Naive B cell (primary cell): Measurements from ENCODE around the gene CTIF. TPM values are rescaled to one million over a fixed set of nuclear protein-coding genes. Genes with fewer than 3 reads are reported as not detected.

Experiments used
- ATAC-seq, 2 donors: fragments of 150-1000 bp; cut with Tn5 transposase; 2 replicates each; pipeline ENCODE4 v1.10.0; 2021; ENCODE audit warnings: low read depth in 2 of 2, mild to moderate bottlenecking in 2 of 2, moderate library complexity in 2 of 2
- DNase-seq: peaks from one replicate; pipeline ENCODE4 v3.0.0; 2022
- H3K27ac Mint-ChIP-seq, 6 donors: one replicate each; pipeline ENCODE4 v1.8.0; 2020 to 2022; ENCODE audit warnings: mild to moderate bottlenecking in 6 of 6, mixed read lengths in 6 of 6, moderate library complexity in 5 of 6, inconsistent platforms in 2 of 6
- H3K27me3 Mint-ChIP-seq, 3 donors: one replicate each; pipeline ENCODE4 v1.8.0; 2021 to 2022; ENCODE audit warnings: mixed read lengths in 3 of 3, mild to moderate bottlenecking in 1 of 3
- H3K36me3 Mint-ChIP-seq, 2 donors: one replicate each; pipeline ENCODE4 v1.8.0; 2020 to 2022; ENCODE audit warnings: mixed read lengths in 2 of 2, inconsistent platforms in 1 of 2, mild to moderate bottlenecking in 1 of 2
- H3K4me1 Mint-ChIP-seq, 3 donors: one replicate each; pipeline ENCODE4 v1.8.0; 2020 to 2022; ENCODE audit warnings: mixed read lengths in 3 of 3, inconsistent platforms in 1 of 3, mild to moderate bottlenecking in 1 of 3, moderate library complexity in 1 of 3
- H3K4me3 Mint-ChIP-seq, 8 donors: one replicate each; pipeline ENCODE4 v1.8.0; 2020 to 2022; ENCODE audit warnings: mild to moderate bottlenecking in 8 of 8, mixed read lengths in 8 of 8, moderate library complexity in 8 of 8, inconsistent platforms in 2 of 8
- H3K9me3 Mint-ChIP-seq, 7 donors: one replicate each; pipeline ENCODE4 v1.8.0; 2020 to 2022; ENCODE audit warnings: mixed read lengths in 7 of 7, mild to moderate bottlenecking in 5 of 7, inconsistent platforms in 2 of 7, moderate library complexity in 1 of 7
- polyA plus RNA-seq, 6 donors: library from polyadenylated mRNA; unstranded; fragments of 300-500 nt; fragmentation: Illumina TruSeq; gene quantifications; one replicate each; pipeline ENCODE4 v1.2.3, GENCODE V29; 2021; ENCODE audit warnings: low read depth in 6 of 6

CTIF gene
- polyA plus RNA-seq, 6 donors from 2014 or later = 0.29 to 1.1 (median 0.66) TPM; not detected in 2

GRCh38 chr18:48718251-48718959 is 179.6 kb downstream of the CTIF start:
- Mint-ChIP-seq H3K36me3 (peaks cover 9 to 15% of the 10 kb centered on the region in 2 donors), H3K27ac (no peak overlapping the region), H3K4me1 (peaks cover 6 to 11% (median 8%) of the 10 kb centered on the region in 3 donors), H3K27me3 (no peaks in the 10 kb centered on the region), H3K9me3 (no peaks in the 10 kb centered on the region), H3K4me3 (peak overlapping the region in 1 of 8 donors; percentile 1)
- DNase-seq (no peak), ATAC-seq (no peak)

- H3K27me3 Mint-ChIP-seq = no peaks in the 10 kb centered on the region
- peaks cover 6 to 15% of the 10 kb centered on the region in 2 donors for H3K36me3 Mint-ChIP-seq
- no peak overlapping the region for H3K4me3 Mint-ChIP-seq
- ATAC-seq (no peak), DNase-seq (no peak)
- H3K4me1 Mint-ChIP-seq = peaks cover 6 to 11% (median 8%) of the 10 kb centered on the region in 3 donors
- H3K9me3 Mint-ChIP-seq = no peaks in the 10 kb centered on the region
- H3K27ac Mint-ChIP-seq = no peak overlapping the region
Measured at GRCh38 chr18:48719388-48719787, 180.6 kb downstream of the CTIF start.

- ATAC-seq (no peak), DNase-seq (no peak)
- H3K27me3 Mint-ChIP-seq = no peaks in the 10 kb centered on the region
- H3K27ac Mint-ChIP-seq = no peak overlapping the region
- peaks cover 6 to 11% (median 8%) of the 10 kb centered on the region in 3 donors for H3K4me1 Mint-ChIP-seq
- H3K4me3 Mint-ChIP-seq = no peak overlapping the region
- H3K36me3 Mint-ChIP-seq = peaks cover 6 to 15% of the 10 kb centered on the region in 2 donors
- no peaks in the 10 kb centered on the region for H3K9me3 Mint-ChIP-seq
Measured at GRCh38 chr18:48719974-48720654, 181.3 kb downstream of the CTIF start.

GRCh38 chr18:48720655-48721025 is 181.8 kb downstream of the CTIF start:
- DNase-seq (no peak), ATAC-seq (no peak)
- no peak overlapping the region for H3K4me3 Mint-ChIP-seq
- H3K4me1 Mint-ChIP-seq = peaks cover 2 to 6% (median 4%) of the 10 kb centered on the region in 3 donors
- no peaks in the 10 kb centered on the region for H3K9me3 Mint-ChIP-seq
- peaks cover 6 to 15% of the 10 kb centered on the region in 2 donors for H3K36me3 Mint-ChIP-seq
- H3K27me3 Mint-ChIP-seq = no peaks in the 10 kb centered on the region
- peak overlapping the region in 1 of 6 donors; percentile 10 for H3K27ac Mint-ChIP-seq

- DNase-seq (no peak), ATAC-seq (no peak)
- H3K27ac Mint-ChIP-seq = peak overlapping the region in 1 of 6 donors; percentile 28
- H3K27me3 Mint-ChIP-seq = no peaks in the 10 kb centered on the region
- H3K4me3 Mint-ChIP-seq = no peak overlapping the region
- H3K36me3 Mint-ChIP-seq = peaks cover 6 to 15% of the 10 kb centered on the region in 2 donors
- no peaks in the 10 kb centered on the region for H3K4me1 Mint-ChIP-seq
- H3K9me3 Mint-ChIP-seq = no peaks in the 10 kb centered on the region
Measured at GRCh38 chr18:48721312-48721711, 182.5 kb downstream of the CTIF start.

GRCh38 chr18:48723016-48723415 is 184.2 kb downstream of the CTIF start:
- no peak for ATAC-seq
- H3K27ac Mint-ChIP-seq = no peak overlapping the region
- H3K27me3 Mint-ChIP-seq = no peaks in the 10 kb centered on the region
- no peaks in the 10 kb centered on the region for H3K4me1 Mint-ChIP-seq
- no peak for DNase-seq
- no peaks in the 10 kb centered on the region for H3K9me3 Mint-ChIP-seq
- H3K36me3 Mint-ChIP-seq = peaks cover 4 to 12% of the 10 kb centered on the region in 2 donors
- peak overlapping the region in 1 of 8 donors; percentile 20 for H3K4me3 Mint-ChIP-seq

- no peaks in the 10 kb centered on the region for H3K4me1 Mint-ChIP-seq
- no peak overlapping the region for H3K27ac Mint-ChIP-seq
- ATAC-seq (no peak), DNase-seq (no peak)
- H3K36me3 Mint-ChIP-seq = peaks cover 0 to 4% of the 10 kb centered on the region in 2 donors
- no peaks in the 10 kb centered on the region for H3K27me3 Mint-ChIP-seq
- no peaks in the 10 kb centered on the region for H3K9me3 Mint-ChIP-seq
- H3K4me3 Mint-ChIP-seq = no peak overlapping the region
Measured at GRCh38 chr18:48723837-48724236, 185.0 kb downstream of the CTIF start.

GRCh38 chr18:48724442-48724841 is 185.6 kb downstream of the CTIF start:
- no peaks in the 10 kb centered on the region for H3K27me3 Mint-ChIP-seq
- H3K36me3 Mint-ChIP-seq = no peaks in the 10 kb centered on the region
- no peak overlapping the region for H3K4me3 Mint-ChIP-seq
- no peak for ATAC-seq
- DNase-seq = no peak
- no peaks in the 10 kb centered on the region for H3K4me1 Mint-ChIP-seq
- no peak overlapping the region for H3K27ac Mint-ChIP-seq
- H3K9me3 Mint-ChIP-seq = no peaks in the 10 kb centered on the region

GRCh38 chr18:48724939-48725338 is 186.1 kb downstream of the CTIF start:
- Mint-ChIP-seq H3K4me3 (no peak overlapping the region), H3K4me1 (no peaks in the 10 kb centered on the region), H3K36me3 (no peaks in the 10 kb centered on the region), H3K9me3 (no peaks in the 10 kb centered on the region), H3K27ac (no peak overlapping the region), H3K27me3 (no peaks in the 10 kb centered on the region)
- DNase-seq = no peak
- no peak for ATAC-seq

- Mint-ChIP-seq H3K27ac (no peak overlapping the region), H3K9me3 (no peaks in the 10 kb centered on the region), H3K4me1 (no peaks in the 10 kb centered on the region), H3K4me3 (no peak overlapping the region), H3K36me3 (no peaks in the 10 kb centered on the region), H3K27me3 (no peaks in the 10 kb centered on the region)
- DNase-seq = no peak
- no peak for ATAC-seq
Measured at GRCh38 chr18:48725562-48725961, 186.7 kb downstream of the CTIF start.

- ATAC-seq = no peak
- peak overlapping the region in 1 of 8 donors; percentile 45 for H3K4me3 Mint-ChIP-seq
- peak overlapping the region in 2 of 6 donors; percentile 20 to 88 for H3K27ac Mint-ChIP-seq
- no peaks in the 10 kb centered on the region for H3K9me3 Mint-ChIP-seq
- H3K4me1 Mint-ChIP-seq = peaks cover under 1 to 1% (median under 1%) of the 10 kb centered on the region in 3 donors
- DNase-seq = no peak
- no peaks in the 10 kb centered on the region for H3K27me3 Mint-ChIP-seq
- no peaks in the 10 kb centered on the region for H3K36me3 Mint-ChIP-seq
Measured at GRCh38 chr18:48727681-48728080, 188.8 kb downstream of the CTIF start.

GRCh38 chr18:48728204-48728833 is 189.5 kb downstream of the CTIF start:
- no peaks in the 10 kb centered on the region for H3K27me3 Mint-ChIP-seq
- H3K4me1 Mint-ChIP-seq = peaks cover 4 to 7% (median 6%) of the 10 kb centered on the region in 3 donors
- H3K27ac Mint-ChIP-seq = no peak overlapping the region
- DNase-seq = no peak
- H3K36me3 Mint-ChIP-seq = no peaks in the 10 kb centered on the region
- no peaks in the 10 kb centered on the region for H3K9me3 Mint-ChIP-seq
- no peak for ATAC-seq
- H3K4me3 Mint-ChIP-seq = no peak overlapping the region

GRCh38 chr18:48729404-48729803 is 190.6 kb downstream of the CTIF start:
- Mint-ChIP-seq H3K4me1 (peaks cover 4 to 9% (median 8%) of the 10 kb centered on the region in 3 donors), H3K9me3 (no peaks in the 10 kb centered on the region), H3K27me3 (no peaks in the 10 kb centered on the region), H3K27ac (no peak overlapping the region), H3K36me3 (no peaks in the 10 kb centered on the region), H3K4me3 (no peak overlapping the region)
- ATAC-seq (no peak), DNase-seq (no peak)

- H3K36me3 Mint-ChIP-seq = no peaks in the 10 kb centered on the region
- ATAC-seq (no peak), DNase-seq (no peak)
- H3K4me1 Mint-ChIP-seq = peaks cover 5 to 13% (median 11%) of the 10 kb centered on the region in 3 donors
- no peak overlapping the region for H3K4me3 Mint-ChIP-seq
- no peak overlapping the region for H3K27ac Mint-ChIP-seq
- no peaks in the 10 kb centered on the region for H3K9me3 Mint-ChIP-seq
- no peaks in the 10 kb centered on the region for H3K27me3 Mint-ChIP-seq
Measured at GRCh38 chr18:48730010-48730409, 191.2 kb downstream of the CTIF start.
